ENCODE measurements around the gene LRRC25. TPM values are rescaled to one million over a fixed set of nuclear protein-coding genes. Genes with fewer than 3 reads are reported as not detected.

LRRC25 gene
- total and polyA plus RNA-seq, 4 experiments from 2014 or later, result 0.07 to 0.91 (median 0.73) TPM; not detected in 1

GRCh38 chr19:18423258-18424020 lies 26.0 kb upstream of the LRRC25 start:
- H3K9me3 Mint-ChIP-seq, result peaks cover 0 to 2% (median 0%) of the 10 kb centered on the region in 8 donors
- intact Hi-C loops (cut with micrococcal nuclease), result no loop called here
- H3K4me1 Mint-ChIP-seq, result peaks cover 44 to 77% (median 63%) of the 10 kb centered on the region in 4 donors
- no peaks in the 10 kb centered on the region for H3K9me3 ChIP-seq (ENCODE audit: control insufficient read depth in 1 of 2, low read length in 2 of 2)
- ChIA-PET POLR2A (ENCODE audit: partially characterized antibody) (interaction anchor here (1.1 to 13.3 kb wide), 6 partner anchors 10 to 143 kb away, joined by 3 to 238 read pairs (median 11); partner anchors contain the start of genes ELL, ISYNA1 and JUND), CTCF (ENCODE audit: partially characterized antibody) (interaction anchor here (0.6 to 3.5 kb wide), 4 partner anchors 12 to 165 kb away, joined by 3 to 21 read pairs (median 3); partner anchors contain the start of gene REX1BD)
- H3K36me3 ChIP-seq (ENCODE audit: insufficient read depth, low read length), result no peaks in the 10 kb centered on the region
- DNase-seq, result peak in 1 of 5 donors; percentile 41
- peaks cover 0 to 14% of the 10 kb centered on the region in 2 donors for H3K36me3 Mint-ChIP-seq
- no peaks in the 10 kb centered on the region for H3K27me3 ChIP-seq (ENCODE audit: insufficient read depth, low read length)
- H3K4me3 Mint-ChIP-seq, result peak overlapping the region; percentile 11 to 96 (median 94)
- peak overlapping the region in 1 of 2 donors; percentile 24 for H3K4me3 ChIP-seq (ENCODE audit: low read length in 2 of 2)
- peak overlapping the region; percentile 78 to 97 (median 92) for H3K27ac Mint-ChIP-seq
- H3K27me3 Mint-ChIP-seq, result peaks cover 0 to 4% of the 10 kb centered on the region in 2 donors
- H3K27ac ChIP-seq (ENCODE audit: low read depth, low read length), result peak overlapping the region; percentile 70
- peaks cover 83% of the 10 kb centered on the region for H3K4me1 ChIP-seq (ENCODE audit: insufficient read depth, low read length)

GRCh38 chr19:18422530-18423191 lies 25.2 kb upstream of the LRRC25 start:
- Histone ChIP-seq H3K36me3 (ENCODE audit: insufficient read depth, low read length) (no peaks in the 10 kb centered on the region), H3K27ac (ENCODE audit: low read depth, low read length) (peak overlapping the region; percentile 70), H3K4me1 (ENCODE audit: insufficient read depth, low read length) (peaks cover 86% of the 10 kb centered on the region), H3K27me3 (ENCODE audit: insufficient read depth, low read length) (no peaks in the 10 kb centered on the region), H3K4me3 (ENCODE audit: low read length in 2 of 2) (peak overlapping the region in 1 of 2 donors; percentile 41), H3K9me3 (ENCODE audit: control insufficient read depth in 1 of 2, low read length in 2 of 2) (no peaks in the 10 kb centered on the region)
- peak in 4 of 5 donors; percentile 50 to 66 (median 58) for DNase-seq
- intact Hi-C loops (cut with micrococcal nuclease), result no loop called here
- H3K27me3 Mint-ChIP-seq, result peaks cover 0 to 5% of the 10 kb centered on the region in 2 donors
- ChIA-PET POLR2A (ENCODE audit: partially characterized antibody) (interaction anchor here (1.2 to 13.3 kb wide), 7 partner anchors 9 to 142 kb away, joined by 3 to 238 read pairs (median 4); partner anchors contain the start of genes ELL, ISYNA1 and JUND), CTCF (ENCODE audit: partially characterized antibody) (interaction anchor here (0.9 to 5.0 kb wide), 6 partner anchors 11 to 425 kb away, joined by 3 to 29 read pairs (median 3); partner anchors contain the start of genes JUND and REX1BD)
- H3K4me3 Mint-ChIP-seq, result peak overlapping the region; percentile 77 to 96 (median 94)
- H3K36me3 Mint-ChIP-seq, result peaks cover 0 to 14% of the 10 kb centered on the region in 2 donors
- peak overlapping the region; percentile 87 to 97 (median 92) for H3K27ac Mint-ChIP-seq
- peaks cover 51 to 82% (median 70%) of the 10 kb centered on the region in 4 donors for H3K4me1 Mint-ChIP-seq
- H3K9me3 Mint-ChIP-seq, result peaks cover 0 to 5% (median 0%) of the 10 kb centered on the region in 8 donors

GRCh38 chr19:18421371-18421959 lies 24.0 kb upstream of the LRRC25 start:
- H3K9me3 Mint-ChIP-seq, result peaks cover 0 to 5% (median 0%) of the 10 kb centered on the region in 8 donors
- peak overlapping the region; percentile 92 to 98 (median 96) for H3K27ac Mint-ChIP-seq
- H3K27ac ChIP-seq (ENCODE audit: low read depth, low read length), result peak overlapping the region; percentile 70
- peaks cover 56 to 86% (median 73%) of the 10 kb centered on the region in 4 donors for H3K4me1 Mint-ChIP-seq
- DNase-seq, result peak in 1 of 5 donors; percentile 44
- peak overlapping the region in 1 of 2 donors; percentile 64 for H3K4me3 ChIP-seq (ENCODE audit: low read length in 2 of 2)
- peaks cover 0 to 14% of the 10 kb centered on the region in 2 donors for H3K36me3 Mint-ChIP-seq
- H3K4me1 ChIP-seq (ENCODE audit: insufficient read depth, low read length), result peaks cover 87% of the 10 kb centered on the region
- ChIA-PET CTCF (ENCODE audit: partially characterized antibody) (interaction anchor here (0.9 to 5.0 kb wide), 4 partner anchors 10 to 426 kb away, joined by 3 to 29 read pairs (median 12); partner anchors contain the start of gene JUND), POLR2A (ENCODE audit: partially characterized antibody) (interaction anchor here (1.2 to 13.3 kb wide), 6 partner anchors 8 to 141 kb away, joined by 4 to 238 read pairs (median 10); partner anchors contain the start of genes ELL, ISYNA1 and JUND)
- no peaks in the 10 kb centered on the region for H3K36me3 ChIP-seq (ENCODE audit: insufficient read depth, low read length)
- intact Hi-C loops (cut with micrococcal nuclease), result no loop called here
- H3K27me3 ChIP-seq (ENCODE audit: insufficient read depth, low read length), result no peaks in the 10 kb centered on the region
- H3K4me3 Mint-ChIP-seq, result peak overlapping the region; percentile 92 to 96 (median 94)
- no peaks in the 10 kb centered on the region for H3K9me3 ChIP-seq (ENCODE audit: control insufficient read depth in 1 of 2, low read length in 2 of 2)
- H3K27me3 Mint-ChIP-seq, result peaks cover under 1 to 5% of the 10 kb centered on the region in 2 donors

GRCh38 chr19:18420930-18421329 lies 23.5 kb upstream of the LRRC25 start:
- Mint-ChIP-seq H3K4me1 (peaks cover 58 to 87% (median 76%) of the 10 kb centered on the region in 4 donors), H3K27me3 (peaks cover 2 to 5% of the 10 kb centered on the region in 2 donors), H3K27ac (peak overlapping the region; percentile 96 to 98 (median 97)), H3K4me3 (peak overlapping the region; percentile 92 to 96 (median 94)), H3K9me3 (peaks cover 0 to 5% (median 0%) of the 10 kb centered on the region in 8 donors), H3K36me3 (peaks cover 0 to 14% of the 10 kb centered on the region in 2 donors)
- H3K9me3 ChIP-seq (ENCODE audit: control insufficient read depth in 1 of 2, low read length in 2 of 2), result no peaks in the 10 kb centered on the region
- no peaks in the 10 kb centered on the region for H3K36me3 ChIP-seq (ENCODE audit: insufficient read depth, low read length)
- H3K27me3 ChIP-seq (ENCODE audit: insufficient read depth, low read length), result no peaks in the 10 kb centered on the region
- peaks cover 87% of the 10 kb centered on the region for H3K4me1 ChIP-seq (ENCODE audit: insufficient read depth, low read length)
- ChIA-PET CTCF (ENCODE audit: partially characterized antibody) (interaction anchor here (1.0 to 5.0 kb wide), 4 partner anchors 10 to 229 kb away, joined by 3 to 29 read pairs (median 18); partner anchors contain the start of gene JUND), POLR2A (ENCODE audit: partially characterized antibody) (interaction anchor here (1.2 to 13.3 kb wide), 4 partner anchors 10 to 140 kb away, joined by 3 to 238 read pairs (median 64); partner anchors contain the start of genes ELL, ISYNA1 and JUND)
- H3K4me3 ChIP-seq (ENCODE audit: low read length in 2 of 2), result peak overlapping the region in 1 of 2 donors; percentile 64
- intact Hi-C loops (cut with micrococcal nuclease), result no loop called here
- DNase-seq, result peak in 1 of 5 donors; percentile 44
- peak overlapping the region; percentile 70 for H3K27ac ChIP-seq (ENCODE audit: low read depth, low read length)

- H3K4me3 Mint-ChIP-seq, result peak overlapping the region; percentile 92 to 96 (median 94)
- ChIA-PET CTCF (ENCODE audit: partially characterized antibody) (interaction anchor here (0.8 to 5.0 kb wide), 9 partner anchors 10 to 228 kb away, joined by 3 to 29 read pairs (median 4); partner anchors contain the start of gene JUND), POLR2A (ENCODE audit: partially characterized antibody) (interaction anchor here (0.5 to 13.3 kb wide), 14 partner anchors 9 to 561 kb away, joined by 3 to 238 read pairs (median 4); partner anchors contain the start of genes ARRDC2, COPE, DDX49 and ISYNA1)
- peaks cover 0 to 12% of the 10 kb centered on the region in 2 donors for H3K36me3 Mint-ChIP-seq
- peaks cover 0 to 5% (median 0%) of the 10 kb centered on the region in 8 donors for H3K9me3 Mint-ChIP-seq
- H3K27ac ChIP-seq (ENCODE audit: low read depth, low read length), result peak overlapping the region; percentile 70
- intact Hi-C loops (cut with micrococcal nuclease), result loop anchor here (1.0 to 10.0 kb wide), 5 partner anchors 9 to 415 kb away; partner anchors contain the start of genes ARRDC2 and MAST3
- H3K4me1 Mint-ChIP-seq, result peaks cover 59 to 90% (median 74%) of the 10 kb centered on the region in 4 donors
- peak overlapping the region; percentile 29 to 64 for H3K4me3 ChIP-seq (ENCODE audit: low read length in 2 of 2)
- peaks cover 87% of the 10 kb centered on the region for H3K4me1 ChIP-seq (ENCODE audit: insufficient read depth, low read length)
- H3K36me3 ChIP-seq (ENCODE audit: insufficient read depth, low read length), result no peaks in the 10 kb centered on the region
- peaks cover 2 to 5% of the 10 kb centered on the region in 2 donors for H3K27me3 Mint-ChIP-seq
- peak; percentile 46 to 73 (median 55) for DNase-seq
- peak overlapping the region; percentile 96 to 98 (median 97) for H3K27ac Mint-ChIP-seq
- H3K27me3 ChIP-seq (ENCODE audit: insufficient read depth, low read length), result no peaks in the 10 kb centered on the region
- no peaks in the 10 kb centered on the region for H3K9me3 ChIP-seq (ENCODE audit: control insufficient read depth in 1 of 2, low read length in 2 of 2)
Measured at GRCh38 chr19:18419699-18420460, 22.5 kb upstream of the LRRC25 start.
